Measurements from ENCODE around the gene ARHGAP6.

DNA sequence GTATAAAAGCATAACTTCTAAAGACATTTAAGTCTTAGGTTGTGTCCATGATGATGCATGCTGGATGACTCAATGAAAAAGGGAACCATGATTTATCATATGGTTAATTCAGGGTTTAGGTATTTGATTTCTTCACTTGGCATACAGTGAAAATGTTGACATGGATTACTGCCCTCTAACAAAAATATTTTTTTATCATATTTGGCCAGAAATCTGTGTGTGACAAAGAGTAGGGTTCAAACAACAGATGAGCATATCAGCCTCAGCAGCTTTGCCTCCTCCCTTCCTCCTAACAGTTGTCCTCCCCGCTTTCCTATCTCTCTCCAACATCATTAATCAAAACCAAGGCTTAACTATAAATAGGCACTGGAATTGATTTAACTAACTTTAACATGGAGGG is 46.3 kb downstream of the ARHGAP6 start:
- TF ChIP-seq CTCF (IDR thresholded peaks at IDR 0.05), result no peak
- TF ChIP-seq PHF8 (IDR thresholded peaks at IDR 0.05; ENCODE audit: borderline replicate concordance, low read depth), result no peak
- TF ChIP-seq CEBPB (IDR thresholded peaks at IDR 0.05), result no peak
- no peak for TF ChIP-seq SMC3 (IDR thresholded peaks at IDR 0.05)
- TF ChIP-seq POLR2A (IDR thresholded peaks at IDR 0.05; ENCODE audit: low read length), result no peak
- no peak for TF ChIP-seq ZSCAN20 (CRISPR knock-in tag; IDR thresholded peaks at IDR 0.05)
- TF ChIP-seq, protein P1, sequence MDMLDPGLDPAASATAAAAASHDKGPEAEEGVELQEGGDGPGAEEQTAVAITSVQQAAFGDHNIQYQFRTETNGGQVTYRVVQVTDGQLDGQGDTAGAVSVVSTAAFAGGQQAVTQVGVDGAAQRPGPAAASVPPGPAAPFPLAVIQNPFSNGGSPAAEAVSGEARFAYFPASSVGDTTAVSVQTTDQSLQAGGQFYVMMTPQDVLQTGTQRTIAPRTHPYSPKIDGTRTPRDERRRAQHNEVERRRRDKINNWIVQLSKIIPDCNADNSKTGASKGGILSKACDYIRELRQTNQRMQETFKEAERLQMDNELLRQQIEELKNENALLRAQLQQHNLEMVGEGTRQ (IDR thresholded peaks at IDR 0.05), result no peak
- no peak for TF ChIP-seq REST (IDR thresholded peaks at IDR 0.05)

Data from A549 (cell line).